ENCODE results near the gene ZNF668. TPM values are rescaled to one million over a fixed set of nuclear protein-coding genes. Genes with fewer than 3 reads are reported as not detected.

ZNF668 gene
- total and polyA plus RNA-seq, 2 of the 13 experiments (the other 11 are each of a cell fraction or from before 2014, with no cell fraction given): 3.8 to 9.8 TPM

DNA sequence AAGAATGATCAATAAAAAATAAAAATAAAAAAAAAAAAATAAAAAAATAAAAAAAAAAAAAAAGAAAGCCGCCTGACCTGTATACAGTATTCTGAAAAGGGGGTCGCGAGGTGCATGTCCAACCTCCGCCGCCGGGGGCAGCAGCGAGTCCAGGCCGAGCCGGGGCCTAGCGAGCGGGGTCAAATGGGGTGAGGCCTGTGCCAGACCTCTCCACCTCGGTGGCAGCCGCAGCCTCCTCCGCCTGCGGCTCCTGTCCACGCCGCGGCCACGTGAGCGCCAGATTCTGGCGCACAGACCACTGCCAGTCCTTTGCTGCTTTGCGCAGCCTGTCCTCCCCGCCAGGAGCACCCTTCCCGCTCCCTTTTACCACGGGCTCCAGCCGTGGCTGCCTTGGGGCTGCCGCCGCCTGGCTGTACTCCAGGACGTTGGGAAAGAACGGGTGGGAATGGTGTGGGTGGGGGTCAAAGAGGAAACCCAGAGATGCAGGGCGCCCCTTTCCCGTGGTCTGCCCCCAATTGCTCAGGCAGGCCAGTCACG, 31.7 kb upstream of the ZNF668 start (continued):
- no peak for TF ChIP-seq STAT6 (CRISPR knock-in tag; IDR thresholded peaks at IDR 0.05; ENCODE audit: borderline replicate concordance)
- TF ChIP-seq CCAR2 (optimal IDR thresholded peaks at IDR 0.05; ENCODE audit: low read depth, low read length): peak; percentile 17
- peak; percentile 74; the same call in 1 of the 2 replicates for TF ChIP-seq ZNF460 (CRISPR knock-in tag; IDR thresholded peaks at IDR 0.05; ENCODE audit: borderline replicate concordance)
- TF ChIP-seq ZNF569 (CRISPR knock-in tag; IDR thresholded peaks at IDR 0.05; ENCODE audit: borderline replicate concordance): no peak
- TF ChIP-seq NR1H2 (CRISPR knock-in tag; IDR thresholded peaks at IDR 0.05; ENCODE audit: borderline replicate concordance, low read depth): 0 out of 2 replicates have a peak, but pooled peaks have one; percentile 62
- TF ChIP-seq POLR2A (IDR thresholded peaks at IDR 0.05; ENCODE audit: insufficient read depth in 1 of 2, low read depth in 2 of 2, low read length in 2 of 2): peak; percentile 67 to 72
- TF ChIP-seq MYNN (CRISPR knock-in tag; IDR thresholded peaks at IDR 0.05; ENCODE audit: low read depth): peak; percentile 88
- TF ChIP-seq ZNF747 (CRISPR knock-in tag; IDR thresholded peaks at IDR 0.05; ENCODE audit: borderline replicate concordance): peak; percentile 97
- TF ChIP-seq ZNF124 (CRISPR knock-in tag; IDR thresholded peaks at IDR 0.05): peak; percentile 79; the same call in 1 of the 2 replicates
- peak; percentile 95; the same call in 1 of the 2 replicates for TF ChIP-seq DNMT1 (CRISPR knock-in tag; IDR thresholded peaks at IDR 0.05)
- 0 out of 2 replicates have a peak, but pooled peaks have one; percentile 31 for TF ChIP-seq RFX5 (IDR thresholded peaks at IDR 0.05; ENCODE audit: low read depth, low read length)
- TF ChIP-seq STAT5B (CRISPR knock-in tag; IDR thresholded peaks at IDR 0.05): no peak; the same call in 1 of the 2 replicates
- peak; percentile 92 for TF ChIP-seq ZBTB42 (CRISPR knock-in tag; IDR thresholded peaks at IDR 0.05)
- TF ChIP-seq SAFB2 (CRISPR knock-in tag; IDR thresholded peaks at IDR 0.05; ENCODE audit: borderline replicate concordance, low read depth): peak; percentile 91
- TF ChIP-seq, protein P1, sequence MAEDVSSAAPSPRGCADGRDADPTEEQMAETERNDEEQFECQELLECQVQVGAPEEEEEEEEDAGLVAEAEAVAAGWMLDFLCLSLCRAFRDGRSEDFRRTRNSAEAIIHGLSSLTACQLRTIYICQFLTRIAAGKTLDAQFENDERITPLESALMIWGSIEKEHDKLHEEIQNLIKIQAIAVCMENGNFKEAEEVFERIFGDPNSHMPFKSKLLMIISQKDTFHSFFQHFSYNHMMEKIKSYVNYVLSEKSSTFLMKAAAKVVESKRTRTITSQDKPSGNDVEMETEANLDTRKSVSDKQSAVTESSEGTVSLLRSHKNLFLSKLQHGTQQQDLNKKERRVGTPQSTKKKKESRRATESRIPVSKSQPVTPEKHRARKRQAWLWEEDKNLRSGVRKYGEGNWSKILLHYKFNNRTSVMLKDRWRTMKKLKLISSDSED (CRISPR knock-in tag; IDR thresholded peaks at IDR 0.05): 0 out of 2 replicates have a peak, but pooled peaks have one; percentile 77
- TF ChIP-seq RAD21 (CRISPR knock-in tag; IDR thresholded peaks at IDR 0.05): peak; percentile 87
- TF ChIP-seq ZNF224 (CRISPR knock-in tag; IDR thresholded peaks at IDR 0.05): peak; percentile 71; the same call in 1 of the 2 replicates
- TF ChIP-seq ZFP36L2 (CRISPR knock-in tag; IDR thresholded peaks at IDR 0.05): peak; percentile 91; the same call in 1 of the 2 replicates
- TF ChIP-seq, protein P2, sequence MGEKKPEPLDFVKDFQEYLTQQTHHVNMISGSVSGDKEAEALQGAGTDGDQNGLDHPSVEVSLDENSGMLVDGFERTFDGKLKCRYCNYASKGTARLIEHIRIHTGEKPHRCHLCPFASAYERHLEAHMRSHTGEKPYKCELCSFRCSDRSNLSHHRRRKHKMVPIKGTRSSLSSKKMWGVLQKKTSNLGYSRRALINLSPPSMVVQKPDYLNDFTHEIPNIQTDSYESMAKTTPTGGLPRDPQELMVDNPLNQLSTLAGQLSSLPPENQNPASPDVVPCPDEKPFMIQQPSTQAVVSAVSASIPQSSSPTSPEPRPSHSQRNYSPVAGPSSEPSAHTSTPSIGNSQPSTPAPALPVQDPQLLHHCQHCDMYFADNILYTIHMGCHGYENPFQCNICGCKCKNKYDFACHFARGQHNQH (CRISPR knock-in tag; IDR thresholded peaks at IDR 0.05): peak; percentile 98
- no peak for TF ChIP-seq SOX6 (IDR thresholded peaks at IDR 0.05)
- peak; percentile 95 for TF ChIP-seq SOX6 (CRISPR knock-in tag; IDR thresholded peaks at IDR 0.05)
- peak; percentile 98 for TF ChIP-seq ARNTL (CRISPR knock-in tag; IDR thresholded peaks at IDR 0.05)
- TF ChIP-seq CBX2 (IDR thresholded peaks at IDR 0.05; ENCODE audit: low read depth, low read length): no peak
- 0 out of 2 replicates have a peak, but pooled peaks have one; percentile 51 for TF ChIP-seq CBX2 (CRISPR knock-in tag; IDR thresholded peaks at IDR 0.05; ENCODE audit: low read depth)
- peak; percentile 88 for TF ChIP-seq POGZ (CRISPR knock-in tag; IDR thresholded peaks at IDR 0.05)
- TF ChIP-seq, protein P3, sequence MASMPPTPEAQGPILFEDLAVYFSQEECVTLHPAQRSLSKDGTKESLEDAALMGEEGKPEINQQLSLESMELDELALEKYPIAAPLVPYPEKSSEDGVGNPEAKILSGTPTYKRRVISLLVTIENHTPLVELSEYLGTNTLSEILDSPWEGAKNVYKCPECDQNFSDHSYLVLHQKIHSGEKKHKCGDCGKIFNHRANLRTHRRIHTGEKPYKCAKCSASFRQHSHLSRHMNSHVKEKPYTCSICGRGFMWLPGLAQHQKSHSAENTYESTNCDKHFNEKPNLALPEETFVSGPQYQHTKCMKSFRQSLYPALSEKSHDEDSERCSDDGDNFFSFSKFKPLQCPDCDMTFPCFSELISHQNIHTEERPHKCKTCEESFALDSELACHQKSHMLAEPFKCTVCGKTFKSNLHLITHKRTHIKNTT (CRISPR knock-in tag; IDR thresholded peaks at IDR 0.05): no peak

All from HepG2 (cell line).